IPS-20b (cell line): ENCODE results near the gene LIG3.
"Not testable (repeated sequence)": the region's sequence is repeated elsewhere in the genome, so short reads cannot be mapped to it uniquely, and the experiment has no call there.

Source experiments
- H3K27ac ChIP-seq: one replicate; pipeline ENCODE4 v1.5.1; 2013; ENCODE audit warnings: low read length
- H3K27me3 ChIP-seq: 2 replicates; pipeline ENCODE4 v1.6.1; 2013; ENCODE audit warnings: mild to moderate bottlenecking, low read length, inconsistent platforms; ENCODE audit not compliant: insufficient read depth
- H3K36me3 ChIP-seq: 2 replicates; pipeline ENCODE4 v1.6.1; 2013; ENCODE audit warnings: low read depth, mild to moderate bottlenecking, inconsistent platforms, low read length, moderate library complexity; ENCODE audit not compliant: insufficient read depth
- H3K4me1 ChIP-seq: 2 replicates; pipeline ENCODE4 v1.6.1; 2013; ENCODE audit warnings: mild to moderate bottlenecking, control low read depth, inconsistent platforms, low read length, moderate library complexity; ENCODE audit not compliant: insufficient read depth
- H3K4me3 ChIP-seq: 2 replicates; pipeline ENCODE4 v1.5.1; 2013; ENCODE audit warnings: mild to moderate bottlenecking, low read length, inconsistent platforms
- H3K9ac ChIP-seq: 2 replicates; pipeline ENCODE4 v1.6.1; 2013; ENCODE audit warnings: low read depth, mild to moderate bottlenecking, inconsistent platforms, low read length, moderate library complexity
- H3K9me3 ChIP-seq: 2 replicates; pipeline ENCODE4 v1.6.1; 2013; ENCODE audit warnings: mild to moderate bottlenecking, low read depth, low read length, inconsistent platforms; ENCODE audit not compliant: insufficient read depth

LIG3 gene

DNA sequence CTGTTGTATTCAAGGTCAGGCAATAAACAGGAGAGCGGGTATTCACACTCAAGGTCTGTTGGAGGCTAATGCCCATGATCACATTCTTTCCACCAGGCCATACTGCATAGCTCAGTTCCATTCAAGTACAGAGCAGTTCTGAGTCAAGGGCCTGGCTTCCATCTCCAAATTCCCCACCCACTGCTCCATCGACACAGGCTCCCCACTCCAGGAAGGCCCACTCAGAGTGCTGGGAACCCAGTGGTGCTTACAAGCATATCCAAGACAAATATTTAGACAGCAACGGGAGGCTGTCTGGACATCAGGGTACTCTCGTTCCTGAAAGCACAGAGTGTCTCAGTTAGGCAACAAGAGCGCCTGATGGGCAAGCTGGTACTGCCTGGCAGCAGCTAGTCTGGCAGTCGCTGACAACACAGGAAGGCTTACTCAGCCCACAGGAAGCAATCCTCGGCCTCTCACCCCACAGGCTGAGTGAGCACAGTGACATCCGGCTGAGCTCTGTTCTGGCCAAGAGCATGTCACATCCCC lies 42.3 kb downstream of the LIG3 start:
- Histone ChIP-seq H3K9ac (no peak overlapping the region), H3K27ac (no peak overlapping the region), H3K36me3 (0 out of 2 replicates have a peak, but pooled peaks cover 5% of the 10 kb centered on the region), H3K4me3 (no peak overlapping the region), H3K4me1 (no peaks in the 10 kb centered on the region), H3K9me3 (no peaks in the 10 kb centered on the region), H3K27me3 (no peaks in the 10 kb centered on the region)

DNA sequence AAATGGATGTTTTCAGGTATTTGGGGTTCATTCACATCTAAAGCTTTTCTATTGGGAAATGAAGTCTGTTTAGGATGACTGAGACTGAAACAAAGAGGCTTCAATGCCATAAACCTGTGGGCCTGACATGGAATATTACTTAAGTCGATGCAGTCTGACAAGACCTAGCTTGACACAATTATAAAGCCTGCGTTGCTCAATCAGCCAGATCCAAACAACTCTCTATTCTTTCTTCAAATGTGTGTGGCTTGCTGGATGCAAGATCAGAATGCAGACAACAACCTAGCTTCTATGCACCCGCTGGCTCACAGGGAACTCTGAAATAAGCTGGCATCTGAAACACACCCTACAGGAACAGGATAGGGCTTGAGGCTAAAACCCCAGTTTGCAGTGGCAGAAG lies 43.2 kb downstream of the LIG3 start:
- H3K4me1 ChIP-seq, result no peaks in the 10 kb centered on the region
- H3K4me3 ChIP-seq, result no peak overlapping the region
- H3K27me3 ChIP-seq, result no peaks in the 10 kb centered on the region
- no peak overlapping the region for H3K9ac ChIP-seq
- no peak overlapping the region for H3K27ac ChIP-seq
- no peaks in the 10 kb centered on the region for H3K9me3 ChIP-seq
- 0 out of 2 replicates have a peak, but pooled peaks cover 5% of the 10 kb centered on the region for H3K36me3 ChIP-seq

DNA sequence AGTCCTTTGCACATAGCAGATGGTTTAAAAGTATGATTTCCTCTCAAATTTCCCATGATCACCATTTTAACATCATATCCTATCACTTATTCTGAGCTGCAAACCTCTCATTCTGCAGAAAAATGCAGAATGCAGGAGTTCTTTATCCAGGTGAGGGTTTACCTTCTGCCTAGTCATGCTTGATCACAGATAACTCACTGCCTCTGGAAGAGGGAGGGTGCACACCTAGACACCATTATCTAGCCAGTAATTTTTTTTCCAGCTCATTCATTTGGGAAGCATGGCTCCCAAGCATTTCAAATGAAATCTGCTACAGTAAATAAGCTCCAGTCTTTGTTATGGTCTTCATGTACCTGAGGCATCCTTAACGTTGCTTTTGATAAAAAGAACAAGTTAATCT lies 45.2 kb downstream of the LIG3 start:
- Histone ChIP-seq H3K27ac (no peak overlapping the region), H3K9me3 (no peaks in the 10 kb centered on the region), H3K27me3 (no peaks in the 10 kb centered on the region), H3K4me3 (no peak overlapping the region), H3K9ac (no peak overlapping the region), H3K36me3 (0 out of 2 replicates have a peak, but pooled peaks cover 5% of the 10 kb centered on the region), H3K4me1 (no peaks in the 10 kb centered on the region)

DNA sequence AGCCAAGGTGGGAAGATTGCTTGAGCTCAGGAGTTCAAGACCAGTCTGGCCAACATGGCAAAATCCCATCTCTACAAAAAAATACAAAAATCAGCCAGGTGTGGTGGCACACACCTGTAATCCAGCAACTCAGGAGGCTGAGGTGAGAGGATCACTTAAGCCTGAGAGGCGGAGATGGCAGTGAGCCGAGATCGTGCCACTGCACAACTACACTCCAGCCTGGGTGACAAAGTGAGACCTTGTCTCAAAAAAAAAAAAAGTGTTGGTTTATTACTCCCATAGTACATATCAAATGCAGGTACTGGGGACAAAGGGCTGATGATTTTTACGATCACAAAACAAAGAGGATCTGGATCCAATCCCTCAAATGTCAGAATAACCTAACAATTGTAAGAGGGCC lies 47.8 kb downstream of the LIG3 start:
- not testable (repeated sequence) for H3K36me3 ChIP-seq, H3K4me1 ChIP-seq, H3K9ac ChIP-seq, H3K9me3 ChIP-seq, H3K4me3 ChIP-seq, H3K27me3 ChIP-seq, H3K27ac ChIP-seq

DNA sequence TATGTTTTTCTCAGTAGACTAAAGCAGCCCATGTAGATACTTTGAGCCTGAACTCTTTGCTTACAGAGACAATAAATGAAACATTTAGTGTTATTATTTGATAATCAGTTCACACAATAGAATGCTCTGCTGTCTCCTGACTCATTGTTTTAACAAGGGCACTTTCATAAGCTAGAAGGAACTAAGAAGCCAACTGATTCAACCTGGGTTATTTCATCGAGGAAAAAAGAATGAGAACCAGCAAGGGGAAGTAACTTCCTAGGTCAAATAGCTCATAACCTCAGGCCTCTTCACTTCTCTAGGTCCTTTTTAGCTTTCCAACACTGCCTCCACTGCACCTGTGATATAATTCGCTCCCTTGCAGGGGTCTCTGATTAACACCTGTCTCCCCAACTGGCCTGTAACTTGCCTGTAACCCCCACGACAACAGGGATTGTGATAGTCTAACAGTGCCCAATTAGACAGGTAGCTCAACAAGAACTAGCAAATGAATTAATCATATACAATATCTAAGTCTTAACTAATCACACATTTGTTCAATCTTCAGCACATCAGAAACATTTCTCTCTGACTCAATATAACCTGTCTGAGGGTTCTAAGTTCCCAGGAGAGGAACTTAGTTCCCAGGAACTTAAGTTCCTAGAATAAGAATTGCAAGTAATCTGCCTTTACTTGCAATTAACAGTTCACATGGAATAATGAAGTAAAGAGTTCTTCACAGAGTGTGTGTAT lies 48.4 kb downstream of the LIG3 start:
- no peak overlapping the region for H3K27ac ChIP-seq
- no peak overlapping the region for H3K4me3 ChIP-seq
- no peaks in the 10 kb centered on the region for H3K9me3 ChIP-seq
- H3K9ac ChIP-seq, result no peak overlapping the region
- H3K36me3 ChIP-seq, result no peaks in the 10 kb centered on the region
- H3K4me1 ChIP-seq, result no peaks in the 10 kb centered on the region
- H3K27me3 ChIP-seq, result no peaks in the 10 kb centered on the region

DNA sequence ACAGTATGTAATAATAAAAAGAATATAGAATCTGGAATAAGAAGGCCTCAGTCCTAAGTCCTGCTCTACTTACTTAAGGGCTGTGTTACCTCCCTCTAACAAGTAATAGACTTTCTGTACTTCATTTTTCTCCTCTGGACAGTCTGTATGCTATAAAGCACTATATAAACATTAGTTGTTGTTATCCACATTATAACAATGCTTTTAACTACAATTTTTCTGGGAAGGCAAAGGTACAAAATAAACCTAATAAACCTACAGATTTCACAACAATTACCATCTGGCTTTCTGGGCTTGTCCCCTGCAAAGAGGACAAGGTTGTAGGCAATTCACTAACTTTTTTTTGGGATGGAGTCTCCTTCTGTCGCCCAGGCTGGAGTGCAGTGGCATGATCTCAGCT lies 50.5 kb downstream of the LIG3 start:
- H3K4me1 ChIP-seq, result no peaks in the 10 kb centered on the region
- no peak overlapping the region for H3K9ac ChIP-seq

DNA sequence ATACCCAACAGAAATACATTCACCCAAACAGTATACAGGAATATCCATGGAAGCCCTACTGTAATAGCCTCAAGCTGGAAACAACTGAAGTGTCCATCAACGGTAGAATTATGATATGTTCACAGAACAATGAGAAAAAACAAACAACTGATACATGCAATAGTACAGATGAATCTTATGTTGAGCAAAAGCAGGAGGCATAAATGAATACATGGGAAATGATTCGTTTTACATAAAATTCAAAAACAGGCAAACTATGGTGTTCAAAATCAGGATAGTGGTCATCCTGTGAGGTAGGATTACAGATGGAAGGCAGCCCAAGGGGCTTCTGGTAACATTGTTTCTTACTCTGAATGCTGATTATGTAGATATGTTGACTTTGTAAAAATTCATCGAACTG lies 58.1 kb downstream of the LIG3 start:
- H3K27me3 ChIP-seq, result no peaks in the 10 kb centered on the region
- H3K9ac ChIP-seq, result no peak overlapping the region
- no peaks in the 10 kb centered on the region for H3K9me3 ChIP-seq
- no peak overlapping the region for H3K27ac ChIP-seq
- H3K4me1 ChIP-seq, result no peaks in the 10 kb centered on the region
- H3K36me3 ChIP-seq, result no peaks in the 10 kb centered on the region
- no peak overlapping the region for H3K4me3 ChIP-seq

More for the DNA sequence above, 50.5 kb downstream of the LIG3 start:
- Histone ChIP-seq H3K27ac (no peak overlapping the region), H3K27me3 (no peaks in the 10 kb centered on the region), H3K9me3 (no peaks in the 10 kb centered on the region), H3K4me3 (no peak overlapping the region), H3K36me3 (no peaks in the 10 kb centered on the region)

DNA sequence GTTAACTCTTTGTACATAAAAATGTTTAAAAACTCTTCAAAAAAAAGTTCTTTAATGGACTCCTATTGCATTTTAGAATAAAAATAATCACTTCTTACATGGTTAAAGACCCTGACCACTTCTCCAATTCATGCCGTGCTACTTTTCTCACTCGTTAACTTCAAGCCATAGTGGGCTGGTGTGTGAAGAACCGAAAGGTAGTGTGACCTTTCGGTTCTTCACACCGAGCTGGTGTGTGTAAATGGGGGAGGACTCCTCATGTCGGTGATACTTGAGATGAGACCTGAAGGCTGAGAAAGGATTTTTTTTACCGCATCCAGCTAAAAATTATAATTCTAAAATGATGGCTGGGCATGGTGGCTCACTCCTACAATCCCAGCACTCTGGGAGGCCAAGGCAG lies 61.1 kb downstream of the LIG3 start:
- Histone ChIP-seq H3K9me3 (no peaks in the 10 kb centered on the region), H3K36me3 (no peaks in the 10 kb centered on the region), H3K4me3 (no peak overlapping the region), H3K27me3 (no peaks in the 10 kb centered on the region), H3K9ac (no peak overlapping the region), H3K4me1 (no peaks in the 10 kb centered on the region), H3K27ac (no peak overlapping the region)

DNA sequence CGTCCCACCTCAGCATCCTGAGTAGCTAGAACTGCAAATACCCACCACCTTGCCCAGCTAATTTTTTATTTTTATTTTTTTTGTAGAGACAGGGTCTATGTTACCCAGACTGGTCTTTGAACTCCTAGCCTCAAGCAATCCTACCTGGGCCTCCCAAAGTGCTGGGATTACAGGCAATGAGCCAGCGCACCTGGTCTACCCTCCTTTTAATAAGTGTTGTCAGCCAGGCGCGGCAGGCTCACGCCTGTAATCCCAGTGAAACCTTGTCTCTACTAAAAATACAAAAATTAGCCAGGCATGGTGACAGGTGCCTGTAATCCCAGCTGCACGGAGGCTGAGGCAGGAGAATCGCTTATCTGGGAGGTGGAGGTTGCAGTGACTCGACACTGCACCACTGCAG lies 63.9 kb downstream of the LIG3 start:
- no peaks in the 10 kb centered on the region for H3K4me1 ChIP-seq
- H3K36me3 ChIP-seq, result no peaks in the 10 kb centered on the region
- no peaks in the 10 kb centered on the region for H3K27me3 ChIP-seq
- H3K27ac ChIP-seq, result no peak overlapping the region
- no peak overlapping the region for H3K4me3 ChIP-seq
- no peak overlapping the region for H3K9ac ChIP-seq
- no peaks in the 10 kb centered on the region for H3K9me3 ChIP-seq

DNA sequence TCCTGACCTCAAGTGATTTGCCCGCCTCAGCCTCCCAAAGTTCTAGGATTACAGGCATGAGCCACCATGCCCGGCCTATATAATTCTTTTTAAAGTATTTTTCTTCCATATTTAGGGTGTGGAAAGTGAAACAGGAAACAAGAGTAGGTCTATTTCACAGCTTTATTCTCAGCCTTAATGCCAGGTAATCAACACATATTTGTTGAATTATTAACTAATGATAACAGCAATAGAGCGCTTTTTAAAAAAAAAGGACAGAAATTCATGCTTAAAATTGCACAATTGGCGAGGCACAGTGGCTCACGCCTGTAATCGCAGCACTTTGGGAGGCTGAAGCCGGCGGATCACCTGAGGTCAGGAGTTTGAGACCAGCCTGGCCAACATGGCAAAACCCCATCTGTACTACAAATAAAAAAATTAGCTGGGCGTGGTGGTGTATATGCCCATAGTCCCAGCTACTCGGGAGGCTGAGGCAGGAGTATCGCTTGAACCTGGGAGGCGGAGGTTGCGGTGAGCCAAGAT lies 65.2 kb downstream of the LIG3 start:
- not testable (repeated sequence) for H3K4me1 ChIP-seq, H3K36me3 ChIP-seq, H3K9ac ChIP-seq, H3K27ac ChIP-seq, H3K9me3 ChIP-seq, H3K4me3 ChIP-seq, H3K27me3 ChIP-seq

DNA sequence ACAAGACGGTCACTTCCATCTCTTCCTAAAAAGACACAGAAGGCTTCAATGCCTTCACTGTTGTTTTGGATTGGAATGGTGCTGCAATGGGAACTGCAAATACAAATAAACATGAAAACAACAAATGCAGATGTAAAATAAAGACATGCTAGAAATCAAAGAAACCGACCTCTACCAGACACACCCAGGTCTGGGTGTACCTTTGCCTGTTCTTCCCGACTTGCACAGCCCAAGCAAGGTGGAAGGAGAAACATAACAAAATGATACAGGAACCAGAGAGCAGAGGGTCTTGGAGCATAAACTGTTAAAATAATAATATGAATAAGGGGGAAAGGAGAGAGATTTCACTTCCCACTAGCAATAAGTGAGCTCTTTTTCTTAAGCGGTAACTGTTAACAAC lies 65.9 kb downstream of the LIG3 start:
- no peaks in the 10 kb centered on the region for H3K36me3 ChIP-seq
- no peak overlapping the region for H3K27ac ChIP-seq
- H3K4me3 ChIP-seq, result no peak overlapping the region
- no peaks in the 10 kb centered on the region for H3K9me3 ChIP-seq
- no peaks in the 10 kb centered on the region for H3K4me1 ChIP-seq
- no peak overlapping the region for H3K9ac ChIP-seq
- no peaks in the 10 kb centered on the region for H3K27me3 ChIP-seq

DNA sequence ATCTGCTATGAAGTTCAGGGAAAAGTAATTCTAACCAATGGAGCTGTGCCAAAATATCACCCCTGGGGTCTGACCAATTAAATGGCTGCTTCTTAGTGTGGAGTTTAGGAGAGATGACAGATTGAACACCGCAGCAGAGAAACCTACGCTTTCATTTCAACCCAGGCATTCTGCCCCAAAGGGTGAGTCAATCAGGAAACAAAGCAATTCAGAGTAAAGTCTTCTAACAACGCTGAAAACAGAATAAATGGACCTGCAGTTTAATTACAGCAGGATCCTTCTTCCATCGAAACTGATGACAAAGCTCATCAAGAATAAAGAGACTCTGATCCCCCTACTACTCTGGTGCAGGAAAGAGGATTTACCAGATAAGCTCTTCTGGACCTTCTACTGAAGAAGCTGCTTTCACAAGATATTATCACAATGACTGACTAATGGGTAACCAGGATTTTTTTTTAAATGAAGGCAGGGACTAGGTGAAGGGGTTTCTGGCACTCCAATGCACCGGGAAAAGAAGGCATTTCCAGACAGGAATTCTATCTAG lies 66.5 kb downstream of the LIG3 start:
- Histone ChIP-seq H3K36me3 (no peaks in the 10 kb centered on the region), H3K27me3 (no peaks in the 10 kb centered on the region), H3K27ac (no peak overlapping the region), H3K4me1 (no peaks in the 10 kb centered on the region), H3K4me3 (no peak overlapping the region), H3K9ac (no peak overlapping the region), H3K9me3 (no peaks in the 10 kb centered on the region)
